GM23248 (cell line): ENCODE measurements around the gene SUSD4.

ENCODE experiments used
- EZH2 ChIP-seq: fragments of 200-600 bp; sonication (generic); IDR thresholded peaks from 2 replicates; pipeline ENCODE4 v1.6.1; 2018; ENCODE audit warnings: antibody characterized with exemption, mild to moderate bottlenecking; ENCODE audit not compliant: insufficient read depth, poor library complexity, severe bottlenecking
- EZH2phosphoT487 ChIP-seq: fragments of 200-600 bp; sonication (generic); IDR thresholded peaks from 2 replicates; pipeline ENCODE4 v1.6.1; 2018; ENCODE audit warnings: antibody characterized with exemption, moderate library complexity, mild to moderate bottlenecking, low read depth; ENCODE audit not compliant: insufficient read depth

DNA sequence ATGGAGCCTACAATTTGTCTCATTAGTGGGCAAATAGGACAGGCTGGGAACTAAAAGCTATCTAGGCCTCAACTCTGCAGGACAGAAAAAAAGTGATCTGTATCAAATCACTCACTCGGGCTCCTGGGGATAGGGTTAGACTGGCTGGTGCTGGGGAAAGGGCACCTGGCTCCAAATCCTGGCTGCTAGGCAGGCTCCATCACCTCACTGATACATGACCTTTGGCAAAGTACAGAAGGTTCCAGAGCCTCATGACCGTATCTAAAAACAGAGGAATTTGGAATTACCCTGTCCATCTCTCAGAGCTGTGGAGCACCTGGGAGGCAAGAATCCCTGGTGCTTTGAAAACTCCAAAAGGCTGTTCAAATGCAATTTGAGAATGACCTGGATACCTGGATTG lies 51.7 kb downstream of the SUSD4 start:
- TF ChIP-seq EZH2phosphoT487 (no peak), EZH2 (no peak)
